MM.1S (cell line): ENCODE measurements around the gene MIPEP.

Experiments
- EZH2 ChIP-seq: fragments of 300-600 bp; sonication (generic); optimal IDR thresholded peaks from 2 replicates; pipeline ENCODE3; 2017; ENCODE audit warnings: low read depth, mild to moderate bottlenecking, antibody characterized with exemption, low read length, mixed read lengths
- EZH2phosphoT487 ChIP-seq: fragments of 300-600 bp; sonication (generic); IDR thresholded peaks from 2 replicates; pipeline ENCODE4 v1.6.1; 2018; ENCODE audit warnings: antibody characterized with exemption, low read length
- TF ChIP-seq, protein P1 (sequence below): fragments of 300-600 bp; sonication (generic); IDR thresholded peaks from 2 replicates; pipeline ENCODE4 v1.5.1; 2016; ENCODE audit warnings: antibody characterized with exemption, low read length, mixed read lengths

DNA sequence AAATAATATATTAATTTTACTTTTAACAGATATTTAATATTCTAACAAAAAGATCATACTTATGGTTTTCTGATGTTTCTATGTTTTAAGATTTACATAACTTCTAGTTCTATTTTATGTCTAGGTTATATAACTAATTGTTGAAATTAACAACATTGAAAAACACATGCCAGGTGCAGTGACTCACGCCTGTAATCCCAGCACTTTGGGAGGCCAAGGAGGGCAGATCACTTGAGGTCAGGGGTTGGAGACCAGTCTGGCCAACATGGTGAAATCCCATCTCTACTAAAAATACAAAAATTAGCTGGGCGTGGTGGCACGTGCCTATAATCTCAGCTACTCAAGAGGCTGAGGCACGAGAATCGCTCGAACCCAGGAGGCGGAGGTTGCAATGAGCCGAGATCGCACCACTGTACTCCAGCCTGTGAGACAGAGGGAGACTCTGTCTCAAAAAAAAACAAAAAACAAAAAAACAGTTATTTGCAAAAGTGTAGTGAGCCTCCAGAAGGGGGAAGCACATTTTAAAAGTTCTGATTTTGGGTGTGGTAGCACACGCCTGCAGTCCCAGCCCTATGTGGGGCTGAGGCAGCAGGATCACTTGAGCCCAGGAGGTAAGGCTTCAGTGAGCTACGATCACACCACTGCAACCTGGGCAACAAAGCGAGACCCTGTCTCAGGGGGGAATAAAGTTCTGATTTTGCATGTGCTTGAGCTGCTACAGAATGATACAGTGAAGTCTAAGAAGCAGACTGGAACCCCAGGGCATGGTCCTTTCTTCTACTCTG, 18.7 kb downstream of the MIPEP start:
- TF ChIP-seq, protein P1, sequence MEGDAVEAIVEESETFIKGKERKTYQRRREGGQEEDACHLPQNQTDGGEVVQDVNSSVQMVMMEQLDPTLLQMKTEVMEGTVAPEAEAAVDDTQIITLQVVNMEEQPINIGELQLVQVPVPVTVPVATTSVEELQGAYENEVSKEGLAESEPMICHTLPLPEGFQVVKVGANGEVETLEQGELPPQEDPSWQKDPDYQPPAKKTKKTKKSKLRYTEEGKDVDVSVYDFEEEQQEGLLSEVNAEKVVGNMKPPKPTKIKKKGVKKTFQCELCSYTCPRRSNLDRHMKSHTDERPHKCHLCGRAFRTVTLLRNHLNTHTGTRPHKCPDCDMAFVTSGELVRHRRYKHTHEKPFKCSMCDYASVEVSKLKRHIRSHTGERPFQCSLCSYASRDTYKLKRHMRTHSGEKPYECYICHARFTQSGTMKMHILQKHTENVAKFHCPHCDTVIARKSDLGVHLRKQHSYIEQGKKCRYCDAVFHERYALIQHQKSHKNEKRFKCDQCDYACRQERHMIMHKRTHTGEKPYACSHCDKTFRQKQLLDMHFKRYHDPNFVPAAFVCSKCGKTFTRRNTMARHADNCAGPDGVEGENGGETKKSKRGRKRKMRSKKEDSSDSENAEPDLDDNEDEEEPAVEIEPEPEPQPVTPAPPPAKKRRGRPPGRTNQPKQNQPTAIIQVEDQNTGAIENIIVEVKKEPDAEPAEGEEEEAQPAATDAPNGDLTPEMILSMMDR: no peak
- no peak for TF ChIP-seq EZH2
- no peak for TF ChIP-seq EZH2phosphoT487
